GM18519 (cell line): ENCODE measurements around the gene ELP4.
"Not testable (repeated sequence)": the region's sequence is repeated elsewhere in the genome, so short reads cannot be mapped to it uniquely, and the experiment has no call there.

Experiments used
- ATAC-seq: cut with Tn5 transposase; IDR thresholded peaks from one replicate; pipeline ENCODE4 v1.9.1; 2021; ENCODE audit warnings: mild to moderate bottlenecking, moderate library complexity; ENCODE audit not compliant: unreplicated experiment, low FRiP score

Gene ELP4

GRCh38 chr11:31542862-31543261 lies 33.3 kb downstream of the ELP4 start:
- no peak for ATAC-seq

GRCh38 chr11:31555938-31556337 lies 46.4 kb downstream of the ELP4 start:
- no peak for ATAC-seq

DNA sequence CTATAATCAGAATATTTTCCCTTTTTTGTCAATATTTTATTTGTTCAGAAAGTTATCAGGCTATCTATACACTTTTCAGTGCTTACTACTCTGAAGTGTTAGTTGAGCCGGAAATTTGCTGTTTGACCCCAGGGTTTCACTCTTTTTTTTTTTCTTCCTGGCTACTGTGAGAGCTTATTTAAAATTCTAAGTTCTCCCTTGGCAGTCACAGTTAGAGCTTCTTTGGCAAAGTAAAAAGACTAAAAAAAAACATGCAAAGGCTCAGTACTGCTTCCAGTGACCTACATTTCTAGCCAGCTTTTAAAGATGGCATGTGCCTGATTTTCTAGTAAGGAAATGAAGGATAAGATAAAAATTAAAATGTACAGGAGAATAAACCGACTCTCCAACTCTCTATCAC lies 48.4 kb downstream of the ELP4 start:
- ATAC-seq: no peak

GRCh38 chr11:31560842-31561476 lies 51.4 kb downstream of the ELP4 start:
- no peak for ATAC-seq

DNA sequence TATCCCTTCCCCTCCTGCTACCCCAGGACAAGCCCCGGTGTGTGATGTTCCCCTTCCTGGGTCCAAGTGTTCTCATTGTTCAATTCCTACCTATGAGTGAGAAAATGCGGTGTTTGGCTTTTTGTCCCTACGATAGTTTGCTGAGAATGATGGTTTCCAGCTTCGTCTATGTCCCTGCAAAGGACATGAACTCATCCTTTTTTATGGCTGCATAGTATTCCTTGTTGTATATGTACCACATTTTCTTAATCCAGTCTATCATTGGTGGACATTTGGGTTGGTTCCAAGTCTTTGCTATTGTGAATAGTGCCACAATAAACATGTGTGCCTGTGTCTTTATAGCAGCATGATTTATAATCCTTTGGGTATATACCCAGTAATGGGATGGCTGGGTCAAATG lies 55.0 kb downstream of the ELP4 start:
- ATAC-seq: not testable (repeated sequence)

GRCh38 chr11:31574133-31574532 lies 64.6 kb downstream of the ELP4 start:
- not testable (repeated sequence) for ATAC-seq

- ATAC-seq: not testable (repeated sequence)
Measured at GRCh38 chr11:31575764-31576163, 66.2 kb downstream of the ELP4 start.

DNA sequence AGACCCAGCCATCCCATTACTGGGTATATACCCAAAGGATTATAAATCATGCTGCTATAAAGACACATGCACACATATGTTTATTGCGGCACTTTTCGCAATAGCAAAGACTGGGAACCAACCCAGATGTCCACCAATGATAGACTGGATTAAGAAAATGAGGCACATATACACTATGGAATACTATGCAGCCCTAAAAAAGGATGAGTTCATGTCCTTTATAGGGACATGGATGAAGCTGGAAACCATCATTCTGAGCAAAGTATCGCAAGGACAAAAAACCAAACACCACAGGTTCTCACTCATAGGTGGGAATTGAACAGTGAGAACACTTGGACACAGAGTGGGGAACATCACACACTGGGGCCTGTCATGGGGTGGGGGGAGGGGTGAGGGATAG lies 69.8 kb downstream of the ELP4 start:
- not testable (repeated sequence) for ATAC-seq

- ATAC-seq: no peak
Measured at GRCh38 chr11:31582697-31583096, 73.1 kb downstream of the ELP4 start.

DNA sequence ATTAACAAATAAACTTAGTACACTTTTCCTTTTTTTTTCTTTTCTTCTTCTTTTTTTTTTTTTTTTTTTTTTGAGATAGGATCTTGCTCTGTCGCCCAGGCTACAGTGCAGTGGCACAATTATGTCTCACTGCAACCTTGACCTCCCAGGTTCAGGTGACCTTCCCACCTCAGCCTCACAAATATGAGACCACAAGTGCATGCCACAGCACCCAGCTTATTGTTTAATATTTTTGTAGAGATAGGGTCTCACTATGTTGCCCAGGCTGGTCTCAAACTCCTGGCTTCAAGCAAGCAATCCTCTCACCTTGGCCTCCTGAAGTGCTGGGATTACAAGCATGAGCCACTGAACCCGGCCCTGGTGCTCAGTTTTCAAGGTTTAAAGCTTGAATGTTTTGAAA lies 88.9 kb downstream of the ELP4 start:
- no peak for ATAC-seq

- ATAC-seq: no peak
Measured at GRCh38 chr11:31601635-31602282, 92.2 kb downstream of the ELP4 start.

DNA sequence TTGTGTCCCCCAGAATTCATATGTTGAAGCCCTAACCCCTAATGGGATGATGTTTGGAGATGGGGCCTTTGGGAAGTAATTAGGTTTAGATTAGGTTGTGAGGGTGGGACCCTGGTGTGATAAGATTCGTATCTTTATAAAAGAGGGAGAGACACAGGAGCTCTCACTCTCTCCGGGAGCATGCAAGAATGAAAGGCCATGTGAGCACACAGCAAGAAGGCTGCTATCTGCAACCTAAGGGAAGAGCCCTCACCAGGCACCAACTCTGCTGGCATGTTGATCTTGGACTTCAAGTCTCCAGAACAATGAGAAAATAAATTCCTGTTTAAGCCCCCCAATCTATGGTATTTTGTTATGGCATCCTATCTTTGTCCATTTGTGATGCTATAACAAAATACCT lies 97.3 kb downstream of the ELP4 start:
- no peak for ATAC-seq

DNA sequence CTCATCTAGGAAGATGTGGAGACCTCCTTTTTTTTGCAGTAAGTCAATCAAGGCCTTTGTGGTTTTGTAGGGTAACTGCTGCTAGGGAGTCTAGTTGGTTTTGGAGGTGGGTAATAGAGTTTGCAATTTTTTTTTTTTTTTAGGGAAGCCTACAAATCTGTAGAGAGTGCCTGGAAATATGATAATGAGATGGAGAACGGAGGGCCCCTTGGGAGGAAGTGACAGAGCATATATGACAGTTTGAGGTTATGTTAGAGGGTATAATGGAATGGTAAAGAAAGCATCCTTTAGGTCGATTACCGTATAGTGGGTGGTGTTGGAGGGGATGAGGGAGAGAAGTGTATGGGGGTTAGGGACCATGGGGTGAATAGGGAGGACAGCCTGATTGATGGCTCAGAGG lies 98.3 kb downstream of the ELP4 start:
- no peak for ATAC-seq

- no peak for ATAC-seq
Measured at GRCh38 chr11:31608995-31609394, 99.4 kb downstream of the ELP4 start.

GRCh38 chr11:31610544-31610943 lies 101.0 kb downstream of the ELP4 start:
- no peak for ATAC-seq

GRCh38 chr11:31617246-31617645 lies 107.7 kb downstream of the ELP4 start:
- no peak for ATAC-seq

- ATAC-seq: no peak
Measured at GRCh38 chr11:31619980-31620379, 110.4 kb downstream of the ELP4 start.

GRCh38 chr11:31620434-31620833 lies 110.9 kb downstream of the ELP4 start:
- ATAC-seq: no peak

- ATAC-seq: no peak
Measured at GRCh38 chr11:31625868-31626267, 116.3 kb downstream of the ELP4 start.

DNA sequence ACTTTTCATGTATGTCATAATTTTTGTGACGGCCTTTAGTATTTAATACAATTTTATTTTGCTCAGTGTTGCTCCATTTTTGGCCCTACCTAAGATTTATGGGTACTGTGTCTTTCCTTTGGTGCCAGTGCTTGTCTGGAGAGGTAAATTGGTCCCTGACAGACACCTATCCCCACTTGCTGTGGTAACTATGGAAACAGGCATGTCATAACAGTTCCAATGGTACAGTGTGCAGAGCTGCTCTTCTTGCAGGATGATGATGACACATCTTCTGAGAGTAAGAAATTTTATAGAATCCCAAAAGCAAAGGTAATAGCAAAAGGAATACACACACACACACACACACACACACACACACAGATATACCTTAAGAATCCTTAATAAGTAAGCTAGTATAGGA lies 118.5 kb downstream of the ELP4 start:
- no peak for ATAC-seq

DNA sequence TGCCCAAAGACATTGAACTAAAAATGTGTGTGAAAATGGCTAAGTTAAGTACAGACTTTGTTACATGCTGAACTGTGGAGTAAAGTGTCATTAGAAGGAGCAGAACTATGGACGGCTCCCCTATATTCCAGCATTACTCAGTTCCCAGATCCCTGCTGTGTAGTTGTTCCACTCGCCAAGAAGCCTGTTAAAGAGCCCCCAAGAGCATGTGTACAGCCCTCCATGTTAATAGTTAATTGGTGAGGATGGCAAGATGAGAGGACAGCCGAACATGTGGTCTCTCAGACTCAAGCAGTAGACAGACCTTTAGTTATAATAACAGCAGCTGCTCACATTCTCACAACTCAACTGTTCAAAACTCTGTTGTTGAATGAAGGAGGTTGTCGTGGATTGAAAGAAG lies 127.4 kb downstream of the ELP4 start:
- no peak for ATAC-seq

DNA sequence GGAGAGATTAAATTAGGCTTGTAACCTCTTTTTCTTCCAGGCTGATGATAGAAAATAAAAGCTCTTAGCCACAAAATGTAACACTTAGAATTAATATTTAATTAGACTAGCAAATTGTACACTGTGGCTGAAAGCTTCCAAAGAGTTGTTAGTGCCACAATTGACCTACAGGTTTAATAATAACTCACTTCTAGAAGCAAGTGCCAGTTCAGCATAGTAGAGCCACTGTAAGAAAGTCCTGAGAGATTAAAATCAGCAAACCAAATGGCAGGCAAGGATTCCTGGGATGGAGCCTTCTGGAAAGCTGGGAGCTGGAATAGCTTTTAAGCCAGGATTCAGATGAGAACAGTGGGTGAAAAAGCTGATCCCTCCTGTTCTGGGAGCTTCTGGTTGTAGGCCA lies 131.0 kb downstream of the ELP4 start:
- no peak for ATAC-seq
